GM12878 (cell line): ENCODE data around the gene TNRC6C. TPM values are rescaled to one million over a fixed set of nuclear protein-coding genes. Genes with fewer than 3 reads are reported as not detected.
A peak's percentile ranks its signal among the peaks of the same experiment; 100 is the strongest.

Experiments used
- ATF7 ChIP-seq: fragments of 450-650 bp; IDR thresholded peaks from 2 replicates; pipeline ENCODE4 v1.6.1; 2016; ENCODE audit warnings: low read depth, mild to moderate bottlenecking
- BCL11A ChIP-seq: IDR thresholded peaks from 2 replicates; pipeline ENCODE4 v1.6.1; 2011; ENCODE audit warnings: low read depth, low read length
- BCLAF1 ChIP-seq: fragments of 450-650 bp; IDR thresholded peaks from 2 replicates; pipeline ENCODE4 v1.6.1; 2017; ENCODE audit warnings: antibody characterized with exemption, mild to moderate bottlenecking, moderate library complexity
- CBFB ChIP-seq: IDR thresholded peaks from 2 replicates; pipeline ENCODE4 v1.6.1; 2016; ENCODE audit warnings: antibody characterized with exemption, low read depth
- CHD4 ChIP-seq: fragments of 200-600 bp; sonication (generic); IDR thresholded peaks from 2 replicates; pipeline ENCODE4 v1.6.1; 2016; ENCODE audit warnings: mild to moderate bottlenecking
- IKZF2 ChIP-seq, 2 experiments: fragments of 450-650 bp; IDR thresholded peaks; 2 replicates each; pipeline ENCODE4 v1.6.1; 2017; ENCODE audit warnings: mild to moderate bottlenecking in 2 of 2, moderate library complexity in 2 of 2
- MEF2B ChIP-seq: fragments of 450-650 bp; IDR thresholded peaks from 2 replicates; pipeline ENCODE4 v1.6.1; 2018; ENCODE audit warnings: mild to moderate bottlenecking, moderate library complexity; ENCODE audit not compliant: partially characterized antibody, poor library complexity, severe bottlenecking
- MYB ChIP-seq: fragments of 150-350 bp; IDR thresholded peaks from 2 replicates; pipeline ENCODE4 v1.6.1; 2014; ENCODE audit warnings: mild to moderate bottlenecking, low read depth, low read length, borderline replicate concordance
- NFYB ChIP-seq: IDR thresholded peaks from 2 replicates; pipeline ENCODE4 v1.6.1; 2011; ENCODE audit warnings: low read depth, mild to moderate bottlenecking, low read length, improper control_type of control experiment, moderate library complexity; ENCODE audit not compliant: insufficient read depth
- PBX3 ChIP-seq: IDR thresholded peaks from 2 replicates; pipeline ENCODE4 v1.6.1; 2011; ENCODE audit warnings: mild to moderate bottlenecking, low read depth, low read length, moderate library complexity; ENCODE audit not compliant: insufficient replicate concordance
- PRDM15 ChIP-seq: fragments of 450-650 bp; formaldehyde crosslinking; IDR thresholded peaks from 2 replicates; pipeline ENCODE4 v1.4.0; 2020; ENCODE audit warnings: mild to moderate bottlenecking, moderate library complexity
- SMAD1 ChIP-seq: fragments of 450-650 bp; IDR thresholded peaks from 2 replicates; pipeline ENCODE4 v1.6.1; 2018; ENCODE audit warnings: mild to moderate bottlenecking, low read depth; ENCODE audit not compliant: partially characterized antibody
- SREBF2 ChIP-seq: IDR thresholded peaks from 2 replicates; pipeline ENCODE4 v1.6.1; 2012; ENCODE audit warnings: mild to moderate bottlenecking, low read length
- SRF ChIP-seq, 2 experiments: IDR thresholded peaks; 2 replicates each; pipeline ENCODE4 v1.6.1; 2011; ENCODE audit warnings: low read depth in 2 of 2, low read length in 2 of 2, mild to moderate bottlenecking in 1 of 2, moderate library complexity in 1 of 2
- ZNF592 ChIP-seq: fragments of 450-650 bp; IDR thresholded peaks from 2 replicates; pipeline ENCODE4 v1.6.1; 2017; ENCODE audit warnings: mild to moderate bottlenecking, moderate library complexity
- polyA plus RNA-seq, 11 experiments: library from polyadenylated mRNA; depleted of rRNA in 4 of 11; unstranded in 6 of 11; stranded (reverse) in 5 of 11; fragments of >200 nt; fragmentation: Nextera tagmentation in 4 of 11; fragmentation: Illumina TruSeq in 1 of 11; extraction: Ambion mirVana in 4 of 11; extraction: Trizol in 1 of 11; gene quantifications; 1 replicate in 1 of 11; 2 replicates in 10 of 11; pipeline versions ENCODE4 v1.2.1 to v1.2.3, GENCODE V29; 2011 to 2016; ENCODE audit warnings: inconsistent platforms in 2 of 11, missing spikeins in 2 of 11, low read depth in 1 of 11
- total RNA-seq, 4 experiments: library from RNA; depleted of rRNA in 3 of 4; stranded (reverse); fragments of >200 nt in 3 of 4; fragmentation: Illumina TruSeq in 1 of 4; extraction: Trizol in 1 of 4; gene quantifications; 2 replicates each; pipeline versions ENCODE4 v1.2.1 to v1.2.3, GENCODE V29; 2013 to 2021

TNRC6C gene
- total and polyA plus RNA-seq, 10 of the 15 experiments (the other 5 are each of a cell fraction or from before 2014, with no cell fraction given): 0.40 to 6.1 (median 0.96) TPM

- TF ChIP-seq PRDM15 (no peak), MYB (no peak), MEF2B (peak; percentile 49), BCL11A (peak; percentile 54; the same call in 1 of the 2 replicates), CBFB (peak; percentile 80), ATF7 (peak; percentile 100), NFYB (peak; percentile 41; the same call in 1 of the 2 replicates), PBX3 (no peak), SREBF2 (no peak), IKZF2 (IDR thresholded peaks at IDR 0.05) (peak; percentile 18 to 71; a peak in 2 of 4 replicates), CHD4 (no peak), SRF (IDR thresholded peaks at IDR 0.05; ENCODE audit: low read depth in 2 of 2, low read length in 2 of 2) (peak in 1 of 2 experiments; percentile 92; a peak in 2 of 4 replicates), SMAD1 (peak; percentile 15), BCLAF1 (peak; percentile 90), ZNF592 (peak; percentile 19; the same call in 1 of the 2 replicates)
Measured at GRCh38 chr17:78154903-78155811, 196.7 kb downstream of the TNRC6C start (continued).
